Activated CD8-positive, alpha-beta memory T cell treated with anti-CD3 and anti-CD28 coated beads for 48 hours (primary cell): ENCODE measurements around the gene CSMD2.

Source experiments
- DNase-seq, 3 experiments: peaks; one replicate each; pipeline ENCODE4 v3.0.0-alpha.2; 2020; ENCODE audit warnings: low read depth in 2 of 3, low spot score in 2 of 3

The CSMD2 gene

DNA sequence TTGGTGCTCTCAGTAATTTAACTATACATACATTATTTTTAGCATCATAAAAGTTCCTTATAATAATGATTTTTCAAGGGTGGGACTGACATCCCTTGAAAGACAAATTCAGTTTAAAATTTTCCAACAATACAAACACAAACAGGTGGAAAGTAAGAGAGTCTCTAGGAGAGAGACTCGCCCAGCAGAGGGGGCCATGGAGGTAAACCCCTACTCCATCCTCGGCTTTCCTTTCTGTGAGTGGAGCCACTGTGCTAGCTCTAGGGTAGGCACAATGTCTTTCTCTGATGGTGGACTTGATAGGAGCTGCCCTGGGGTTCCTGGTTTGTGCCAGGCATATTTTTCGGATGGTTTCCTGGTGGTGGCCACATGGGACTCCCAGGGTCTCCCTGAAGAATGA lies 8.3 kb downstream of the CSMD2 start:
- no peak for DNase-seq

DNA sequence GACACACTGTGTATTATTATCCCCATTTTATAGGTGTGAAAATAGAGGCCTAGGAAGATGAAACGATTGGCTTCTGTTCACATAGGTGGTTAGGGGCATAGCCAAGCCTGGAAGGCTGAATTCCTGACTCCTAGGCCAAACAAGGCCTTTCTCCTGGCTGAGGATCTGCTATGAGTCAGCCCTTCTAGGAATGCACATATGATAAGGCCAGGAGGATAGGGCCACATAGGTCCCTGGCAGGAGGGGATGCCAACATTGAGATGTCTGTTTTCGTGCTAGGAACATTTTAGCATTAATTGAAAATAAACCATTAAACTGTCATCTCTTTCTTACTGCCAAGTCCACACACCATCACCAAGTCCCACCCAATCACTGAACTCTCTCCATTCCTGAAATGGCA lies 9.2 kb downstream of the CSMD2 start:
- DNase-seq = no peak

- DNase-seq = no peak
These were observed 11.8 kb downstream of the CSMD2 start for GRCh38 chr1:34153246-34153645.

- DNase-seq = no peak
These were observed 15.5 kb downstream of the CSMD2 start for GRCh38 chr1:34149501-34149900.

DNA sequence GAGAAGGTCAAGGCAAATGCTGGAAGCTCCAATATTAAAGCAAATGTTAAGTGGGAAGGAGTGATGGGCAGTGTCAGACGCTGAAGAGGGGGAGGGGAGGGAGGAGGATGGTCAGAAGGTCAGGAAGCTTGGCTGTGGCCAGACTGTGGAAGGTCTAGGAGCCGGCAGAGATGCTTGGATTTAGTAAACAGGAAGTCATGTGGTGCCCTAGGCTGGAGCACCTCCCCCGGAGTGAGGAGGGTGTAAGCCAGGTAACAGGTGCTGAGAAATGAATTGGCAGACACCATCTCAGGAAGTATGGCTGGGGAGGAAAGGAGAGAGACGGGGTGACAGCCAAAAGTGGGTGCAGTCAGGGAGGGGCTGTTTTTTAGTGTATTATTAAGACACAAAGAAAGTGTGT lies 17.7 kb downstream of the CSMD2 start:
- DNase-seq = no peak

- DNase-seq = no peak
These were observed 20.3 kb downstream of the CSMD2 start for GRCh38 chr1:34144766-34145165.

GRCh38 chr1:34143975-34144374 lies 21.1 kb downstream of the CSMD2 start:
- no peak for DNase-seq

DNA sequence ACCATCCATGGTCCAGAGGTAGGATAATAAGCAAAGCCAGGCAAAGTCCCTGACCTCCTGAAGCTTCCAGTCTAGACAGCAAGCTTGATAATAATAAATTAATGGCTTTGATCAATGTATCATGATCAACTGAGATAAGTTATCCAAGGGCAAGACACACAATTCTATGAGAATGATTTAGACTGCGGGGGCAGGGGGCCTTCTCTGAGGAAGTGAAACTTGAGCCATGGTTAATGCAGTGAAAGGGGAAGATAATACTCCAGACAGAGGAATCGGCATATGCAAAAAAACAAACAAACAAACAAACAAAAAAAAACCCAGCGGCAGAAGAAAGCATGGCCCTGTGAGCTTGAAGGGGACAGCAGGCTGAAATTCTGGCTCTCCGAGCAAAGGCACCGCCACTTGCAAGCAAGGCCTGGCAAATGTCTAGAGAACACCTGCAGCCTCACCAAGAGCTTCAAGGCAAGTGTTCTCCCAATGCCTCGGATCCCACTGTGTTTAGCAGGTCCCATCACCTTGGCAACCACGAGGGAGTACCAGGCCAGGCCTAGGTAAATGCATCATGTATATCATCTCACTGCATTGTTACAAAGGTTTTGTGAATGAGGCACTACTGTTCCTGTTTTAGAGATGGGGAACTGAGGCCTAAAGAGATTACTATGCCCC lies 24.9 kb downstream of the CSMD2 start:
- no peak for DNase-seq

- DNase-seq = no peak
These were observed 27.6 kb downstream of the CSMD2 start for GRCh38 chr1:34137411-34137810.

DNA sequence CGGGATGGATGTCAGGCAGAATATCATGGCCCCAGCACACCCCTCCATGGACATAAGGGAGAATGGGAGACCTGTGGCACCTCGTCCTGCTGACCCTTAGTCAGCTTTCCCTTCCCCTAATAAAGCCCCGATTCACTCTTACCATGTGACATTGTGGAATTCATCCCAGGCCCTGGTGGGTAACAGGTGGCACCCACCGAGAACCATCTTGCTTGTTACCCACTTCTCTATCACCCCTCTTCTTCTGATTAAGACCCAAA lies 32.9 kb downstream of the CSMD2 start:
- no peak for DNase-seq

DNA sequence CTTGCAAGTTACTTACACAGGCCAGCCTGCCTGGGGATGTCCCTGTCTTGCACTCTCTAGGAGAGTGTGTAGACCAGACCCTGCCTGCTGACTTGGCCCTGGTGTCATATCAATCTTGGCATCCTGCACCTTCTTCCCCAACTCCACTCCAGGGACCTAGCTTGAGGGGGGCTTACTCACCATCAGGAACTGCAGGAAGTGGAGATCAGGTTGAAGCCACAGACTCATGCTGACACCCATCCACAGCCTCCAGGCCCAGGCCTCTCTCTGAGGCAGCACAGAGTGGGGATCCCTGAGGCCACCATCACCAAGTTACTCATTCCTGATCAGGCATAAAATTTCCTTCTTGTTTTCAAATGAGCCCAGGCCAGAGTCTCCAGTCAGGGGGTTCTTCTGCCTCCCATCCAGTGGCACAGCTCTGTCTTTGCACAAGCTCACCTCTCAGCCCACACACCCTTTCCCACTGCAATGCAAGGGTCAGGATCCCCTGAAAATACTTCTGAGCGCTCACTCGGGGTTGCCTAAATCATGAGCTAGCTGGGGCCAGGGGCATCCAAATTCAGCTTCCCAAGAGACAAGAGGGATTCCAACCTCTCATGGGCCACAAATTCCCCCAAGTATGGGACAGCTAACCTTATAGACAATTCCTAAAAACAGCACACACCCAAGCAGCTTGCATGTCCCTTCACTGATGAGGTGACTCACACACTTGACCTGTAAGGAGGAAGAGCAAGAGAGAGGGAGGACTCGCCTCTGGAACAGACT lies 33.5 kb downstream of the CSMD2 start:
- DNase-seq = no peak

- DNase-seq = no peak
These were observed 34.7 kb downstream of the CSMD2 start for GRCh38 chr1:34130306-34130705.

GRCh38 chr1:34129630-34130029 lies 35.4 kb downstream of the CSMD2 start:
- no peak for DNase-seq

- no peak for DNase-seq
These were observed 36.7 kb downstream of the CSMD2 start for GRCh38 chr1:34128186-34128889.

GRCh38 chr1:34127006-34128000 lies 37.7 kb downstream of the CSMD2 start:
- no peak for DNase-seq

GRCh38 chr1:34126486-34126885 lies 38.5 kb downstream of the CSMD2 start:
- DNase-seq = no peak

DNA sequence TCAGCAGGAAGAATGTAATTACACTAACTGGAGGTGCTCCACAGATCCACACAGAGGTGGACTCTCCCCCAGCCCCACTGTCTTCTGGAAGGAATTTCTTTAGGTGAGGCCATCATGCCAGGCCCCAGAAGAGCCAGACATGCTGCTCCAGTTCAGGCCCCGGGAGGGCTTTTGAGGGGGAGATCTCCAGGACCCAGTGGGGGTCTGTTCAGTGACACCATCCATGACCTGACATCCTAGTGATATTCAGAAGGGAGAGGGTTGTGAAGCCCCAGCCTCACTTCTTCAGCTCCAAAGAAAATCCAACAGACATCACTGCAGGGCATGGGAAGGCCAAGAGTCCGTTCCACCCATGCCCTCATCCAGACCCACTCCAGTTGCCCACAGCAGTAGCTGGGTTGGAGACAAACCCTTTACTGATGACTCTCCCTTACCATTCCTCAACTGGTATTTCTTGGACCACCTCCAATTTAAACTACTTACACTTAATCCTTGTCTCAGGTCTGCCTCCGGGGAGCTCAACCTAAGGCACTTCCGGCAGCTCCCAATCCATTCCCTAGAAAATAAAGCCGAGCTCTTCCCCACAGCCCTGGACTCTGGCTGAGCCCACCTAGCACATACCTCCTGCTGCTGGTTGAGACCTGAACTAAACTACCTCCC lies 39.2 kb downstream of the CSMD2 start:
- no peak for DNase-seq

DNA sequence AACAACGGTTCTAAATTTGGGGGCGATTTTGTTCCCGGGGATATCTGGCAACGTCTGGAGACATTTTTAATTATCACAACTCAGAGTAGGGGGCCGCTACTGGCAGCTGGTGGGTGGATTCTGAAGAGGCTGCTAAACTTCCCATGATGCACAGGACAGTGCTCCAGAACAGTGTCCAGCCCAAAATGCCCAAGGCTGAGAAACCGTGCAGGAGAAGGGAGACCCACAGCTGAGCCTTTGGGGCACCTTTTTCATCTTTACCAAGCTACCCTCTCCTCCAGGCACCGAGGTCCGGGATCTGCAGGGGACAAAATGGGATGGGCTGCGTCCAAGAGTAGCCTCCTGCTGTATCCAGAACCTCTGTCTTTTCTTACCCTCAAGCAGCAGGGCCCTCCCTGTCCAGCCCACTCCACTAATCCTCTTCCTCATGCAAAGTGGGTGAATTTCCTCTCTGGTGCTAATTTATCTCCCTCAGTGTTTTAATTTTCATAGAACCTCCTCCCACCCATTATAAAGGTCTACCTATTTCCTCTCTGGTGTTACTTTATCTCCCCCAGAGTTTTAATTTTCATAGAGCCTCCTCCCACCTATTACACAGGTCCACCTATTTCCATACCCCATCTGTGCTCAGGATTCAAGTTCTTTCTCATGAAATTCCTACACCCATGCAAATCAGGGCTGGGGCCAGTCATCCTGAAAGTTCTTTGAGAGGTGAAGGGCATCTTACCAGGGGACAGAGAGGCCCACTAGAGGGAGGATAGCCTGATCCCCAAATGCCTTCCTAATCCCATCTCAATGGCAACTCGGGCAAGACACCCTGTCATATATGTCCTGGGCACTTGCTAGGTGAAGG lies 42.7 kb downstream of the CSMD2 start:
- DNase-seq = no peak

DNA sequence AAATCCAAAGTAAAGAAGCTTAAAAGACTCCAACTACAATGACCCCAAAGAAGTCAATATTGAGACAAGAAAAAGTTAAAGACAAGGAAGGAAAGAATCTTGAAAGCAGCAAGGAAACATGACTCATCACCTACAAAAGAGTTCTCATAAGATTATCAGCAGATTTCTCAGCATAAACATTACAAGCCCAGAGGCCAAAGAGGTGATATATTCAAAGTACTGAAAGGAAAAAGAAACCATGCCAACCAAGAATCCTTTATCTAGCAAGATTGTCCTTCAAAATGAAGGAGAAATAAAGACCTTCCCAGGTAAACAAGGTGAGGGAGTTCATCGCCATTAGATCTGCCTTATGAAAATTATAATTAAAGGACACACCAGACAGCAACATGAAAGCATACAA lies 49.8 kb downstream of the CSMD2 start:
- no peak for DNase-seq

DNA sequence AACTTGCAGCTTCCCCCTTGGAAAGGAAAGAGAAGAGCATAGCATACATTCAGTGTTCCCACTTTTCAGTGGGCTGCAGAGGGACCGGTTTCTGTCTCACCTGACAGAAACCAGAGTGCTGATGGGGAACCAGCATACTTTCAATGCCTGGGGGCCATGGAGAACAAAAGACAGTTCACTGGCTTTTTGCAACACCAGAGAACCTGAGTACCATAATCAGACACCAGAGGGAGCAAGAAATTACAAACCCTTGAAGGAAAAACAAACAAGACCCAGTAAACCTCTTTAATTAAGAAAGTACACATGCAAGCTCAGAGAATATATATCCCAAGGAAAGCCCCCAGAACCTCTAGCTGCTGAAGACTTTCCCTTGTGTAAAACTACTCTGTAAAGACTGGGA lies 51.1 kb downstream of the CSMD2 start:
- no peak for DNase-seq
